GM12874 (cell line): ENCODE results near the gene PRSS12.
A peak's percentile ranks its signal among the peaks of the same experiment; 100 is the strongest.

Experiments
- TF ChIP-seq, protein P1 (sequence below): IDR thresholded peaks from 2 replicates; pipeline ENCODE4 v1.5.1; 2011; ENCODE audit warnings: low read depth, mild to moderate bottlenecking, control low read depth, low read length, moderate library complexity; ENCODE audit not compliant: insufficient read depth

The PRSS12 gene

DNA sequence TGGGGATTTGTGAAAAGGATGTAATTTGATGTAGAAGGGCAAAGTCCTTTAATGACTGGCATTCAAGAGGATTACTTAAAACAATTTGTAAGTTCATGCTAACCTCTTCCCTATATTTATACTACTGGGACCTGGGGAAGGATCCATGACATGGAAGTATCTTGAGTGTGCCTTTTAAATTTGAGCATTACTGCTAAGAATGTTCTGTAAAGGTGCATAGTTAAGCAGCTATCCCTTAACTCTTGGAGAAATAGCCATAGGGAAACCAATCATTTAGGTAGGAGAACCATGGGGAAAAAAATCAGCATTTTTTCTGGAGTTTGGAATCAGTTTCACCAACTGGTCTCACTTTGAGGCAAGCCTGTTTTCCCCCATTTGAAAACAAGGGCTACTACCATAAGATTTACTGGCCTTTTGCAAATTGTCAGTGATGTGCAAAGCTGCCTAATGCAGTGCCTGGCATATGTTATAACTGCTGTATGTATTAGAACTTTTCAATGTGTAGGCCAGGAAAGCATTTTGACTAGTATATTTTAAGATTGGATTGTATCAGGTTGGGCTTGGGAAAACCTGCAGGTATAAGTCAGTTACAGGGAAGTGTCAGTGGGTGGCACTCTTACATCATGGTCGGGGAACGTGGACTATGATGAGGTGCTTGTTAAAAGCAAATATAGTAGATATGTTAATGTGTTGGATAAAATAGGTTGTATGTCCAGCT lies 72.1 kb downstream of the PRSS12 start:
- TF ChIP-seq, protein P1, sequence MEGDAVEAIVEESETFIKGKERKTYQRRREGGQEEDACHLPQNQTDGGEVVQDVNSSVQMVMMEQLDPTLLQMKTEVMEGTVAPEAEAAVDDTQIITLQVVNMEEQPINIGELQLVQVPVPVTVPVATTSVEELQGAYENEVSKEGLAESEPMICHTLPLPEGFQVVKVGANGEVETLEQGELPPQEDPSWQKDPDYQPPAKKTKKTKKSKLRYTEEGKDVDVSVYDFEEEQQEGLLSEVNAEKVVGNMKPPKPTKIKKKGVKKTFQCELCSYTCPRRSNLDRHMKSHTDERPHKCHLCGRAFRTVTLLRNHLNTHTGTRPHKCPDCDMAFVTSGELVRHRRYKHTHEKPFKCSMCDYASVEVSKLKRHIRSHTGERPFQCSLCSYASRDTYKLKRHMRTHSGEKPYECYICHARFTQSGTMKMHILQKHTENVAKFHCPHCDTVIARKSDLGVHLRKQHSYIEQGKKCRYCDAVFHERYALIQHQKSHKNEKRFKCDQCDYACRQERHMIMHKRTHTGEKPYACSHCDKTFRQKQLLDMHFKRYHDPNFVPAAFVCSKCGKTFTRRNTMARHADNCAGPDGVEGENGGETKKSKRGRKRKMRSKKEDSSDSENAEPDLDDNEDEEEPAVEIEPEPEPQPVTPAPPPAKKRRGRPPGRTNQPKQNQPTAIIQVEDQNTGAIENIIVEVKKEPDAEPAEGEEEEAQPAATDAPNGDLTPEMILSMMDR = peak; percentile 53; the same call in 1 of the 2 replicates

DNA sequence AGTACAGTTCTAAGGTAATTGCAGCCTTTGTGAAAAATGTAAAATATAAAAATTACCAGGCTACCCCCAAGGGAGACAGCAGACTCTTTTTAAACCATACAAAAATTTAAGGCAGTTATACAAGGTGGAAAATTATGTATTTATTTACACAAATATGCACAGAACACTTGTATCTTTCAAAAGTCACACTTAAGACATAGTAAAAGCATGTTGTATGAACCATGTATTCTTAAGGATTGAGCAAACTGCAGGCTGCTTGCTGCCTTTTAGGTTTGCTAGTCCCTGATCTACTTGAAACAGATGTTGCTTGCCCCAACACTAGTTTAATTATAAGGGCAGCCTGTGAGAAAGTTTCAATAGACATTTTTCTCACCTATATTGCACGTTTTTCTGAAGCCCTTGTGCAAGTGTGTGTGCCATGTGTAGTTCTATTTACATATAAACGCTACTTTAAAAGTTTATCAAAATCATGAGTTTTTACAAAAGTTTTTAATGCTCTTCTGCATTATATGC lies 72.8 kb downstream of the PRSS12 start:
- TF ChIP-seq, protein P1 = no peak

DNA sequence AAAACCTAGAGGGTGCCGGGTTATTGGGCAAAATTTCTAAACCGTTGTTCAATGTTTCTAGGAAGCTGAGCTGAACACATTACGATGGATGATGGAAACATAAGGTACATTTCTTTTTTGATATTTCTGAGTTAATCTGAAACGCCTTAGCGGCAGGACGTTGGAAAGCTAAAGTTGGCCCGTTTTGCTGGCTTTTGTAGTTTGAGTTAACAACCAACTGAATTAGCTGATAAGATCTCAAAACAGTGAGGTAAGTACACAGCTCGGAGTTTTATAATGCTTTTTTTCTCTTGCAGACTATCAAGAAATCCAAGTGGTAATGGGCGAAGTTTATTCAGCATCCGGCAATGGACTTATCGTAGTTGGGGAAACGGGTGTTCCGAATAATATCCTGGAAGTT lies 73.5 kb downstream of the PRSS12 start:
- TF ChIP-seq, protein P1 = no peak

DNA sequence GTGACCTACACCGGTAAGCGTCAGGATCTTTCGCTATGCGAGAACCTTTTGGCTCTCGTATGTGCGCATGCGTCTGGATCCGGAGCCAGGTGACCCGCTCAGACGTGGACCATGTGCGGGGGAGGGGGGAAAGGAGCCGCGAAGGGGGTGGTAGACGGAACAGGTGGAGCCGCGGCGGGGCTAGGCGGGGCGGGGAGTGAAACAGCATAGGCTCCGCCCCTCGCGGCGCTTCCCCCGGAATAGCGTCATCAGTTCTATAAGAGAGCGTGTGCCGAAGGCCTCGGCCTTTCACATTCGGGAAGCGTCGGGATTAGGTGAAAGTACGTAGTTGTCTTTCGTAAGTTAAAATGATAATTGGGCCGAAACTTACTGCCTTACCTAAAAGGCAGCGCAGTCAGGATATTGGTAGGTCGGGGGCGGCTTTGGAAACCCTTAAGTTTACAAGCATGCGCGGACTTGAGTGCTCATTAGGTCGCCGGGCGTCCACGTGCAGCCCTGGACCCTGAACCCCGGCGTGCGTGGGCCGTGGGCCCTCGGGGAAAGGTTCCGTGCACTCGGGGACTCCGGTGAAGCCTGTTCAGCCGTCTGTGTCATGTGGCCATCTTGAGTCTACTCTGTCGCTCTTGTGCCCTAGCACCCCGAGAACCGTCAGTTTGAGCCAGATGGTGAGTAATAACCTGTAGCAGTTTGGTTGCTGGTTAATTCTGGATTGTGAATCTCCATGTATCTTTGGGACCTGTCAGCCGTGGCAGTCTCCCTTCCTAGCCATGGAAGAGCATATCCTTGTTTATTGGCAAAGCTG lies 74.1 kb downstream of the PRSS12 start:
- TF ChIP-seq, protein P1 = no peak

DNA sequence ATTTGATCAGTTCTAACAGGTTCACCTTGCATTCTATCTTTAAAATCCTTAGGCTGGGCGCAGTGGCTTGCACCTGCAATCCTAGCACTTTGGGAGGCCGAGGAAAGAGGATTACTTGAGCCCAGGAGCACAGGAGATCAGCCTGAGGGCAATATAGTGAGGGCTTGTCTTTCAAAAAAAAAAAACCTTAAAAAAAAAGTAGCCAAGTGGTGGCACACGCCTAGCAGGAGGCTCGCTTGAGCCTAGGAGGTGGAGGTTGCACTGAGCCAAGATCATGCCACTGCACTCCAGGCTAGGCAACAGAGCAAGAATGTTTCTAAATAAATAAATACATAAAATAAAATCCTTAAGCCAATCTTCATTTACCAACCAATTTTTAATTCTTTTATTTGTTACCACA lies 75.6 kb downstream of the PRSS12 start:
- TF ChIP-seq, protein P1 = no peak

DNA sequence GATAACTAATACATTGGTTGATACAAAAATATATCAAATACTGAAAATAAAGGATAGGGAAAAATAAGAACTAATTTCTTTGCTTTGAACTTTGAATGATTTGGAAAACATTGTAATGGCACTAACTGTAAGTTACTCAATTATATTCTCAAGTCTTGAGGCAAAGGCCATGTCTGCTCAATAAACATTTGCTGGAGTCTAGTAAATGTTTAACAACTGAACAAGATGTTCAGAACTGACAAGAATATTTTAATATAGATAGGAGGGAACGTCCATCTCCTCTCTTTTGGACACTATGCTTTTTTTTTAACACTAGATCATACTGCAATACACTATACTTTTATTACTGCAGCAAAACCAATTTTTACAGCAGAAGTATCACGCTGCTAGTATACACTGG lies 76.2 kb downstream of the PRSS12 start:
- TF ChIP-seq, protein P1 = no peak

DNA sequence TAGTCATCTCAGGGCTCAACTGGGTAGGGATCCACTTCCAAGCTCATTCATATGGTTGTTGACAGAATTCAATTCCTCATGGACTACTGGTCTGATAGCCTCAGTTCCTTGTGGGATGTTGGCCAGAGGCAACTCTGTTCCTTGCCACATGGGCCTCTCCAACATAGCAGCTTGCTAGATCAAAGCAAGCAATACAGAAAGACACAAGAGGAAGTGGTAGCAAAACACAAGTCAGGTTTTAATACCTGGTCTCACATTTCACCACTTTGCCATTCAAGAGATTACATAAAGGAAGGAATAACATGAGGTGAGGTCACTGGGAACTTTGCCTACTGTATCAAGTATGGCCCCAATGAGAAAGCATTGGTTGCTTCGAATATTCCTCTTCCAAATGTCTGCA lies 79.2 kb downstream of the PRSS12 start:
- TF ChIP-seq, protein P1 = no peak
